IMR-90 (cell line): Measurements from ENCODE around the gene CHRM3.

Experiments
- BHLHE40 ChIP-seq: fragments of 150-350 bp; IDR thresholded peaks from 2 replicates; pipeline ENCODE4 v1.6.1; 2016; ENCODE audit warnings: mild to moderate bottlenecking, low read depth, low read length
- CEBPB ChIP-seq: IDR thresholded peaks from 2 replicates; pipeline ENCODE4 v1.6.1; 2012; ENCODE audit warnings: low read depth, low read length, improper control_type of control experiment
- CTCF ChIP-seq: conservative IDR thresholded peaks from 2 replicates; pipeline ENCODE4 v1.5.1; 2012; ENCODE audit warnings: mild to moderate bottlenecking, low read depth, low read length, improper control_type of control experiment
- MAFK ChIP-seq: IDR thresholded peaks from 2 replicates; pipeline ENCODE4 v1.6.1; 2012; ENCODE audit warnings: low read depth, low read length, improper control_type of control experiment
- MXI1 ChIP-seq: IDR thresholded peaks from 2 replicates; pipeline ENCODE4 v1.6.1; 2012; ENCODE audit warnings: low read depth, mild to moderate bottlenecking, low read length, moderate library complexity, borderline replicate concordance
- POLR2A ChIP-seq: IDR thresholded peaks from 2 replicates; pipeline ENCODE4 v1.6.1; 2012; ENCODE audit warnings: mild to moderate bottlenecking, low read depth, low read length
- RAD21 ChIP-seq: IDR thresholded peaks from 2 replicates; pipeline ENCODE4 v1.6.1; 2012; ENCODE audit warnings: low read length, improper control_type of control experiment
- RCOR1 ChIP-seq: IDR thresholded peaks from 2 replicates; pipeline ENCODE4 v1.6.1; 2012; ENCODE audit warnings: mild to moderate bottlenecking, low read length, improper control_type of control experiment; ENCODE audit not compliant: insufficient replicate concordance
- USF2 ChIP-seq: fragments of 150-350 bp; IDR thresholded peaks from 2 replicates; pipeline ENCODE4 v1.6.1; 2017; ENCODE audit warnings: mild to moderate bottlenecking, antibody characterized with exemption, low read length, low read depth

- TF ChIP-seq RCOR1 = no peak
- no peak for TF ChIP-seq POLR2A
- no peak for TF ChIP-seq CTCF
- no peak for TF ChIP-seq RAD21
- TF ChIP-seq CEBPB = no peak
- TF ChIP-seq MAFK = no peak
- TF ChIP-seq USF2 = no peak
- no peak for TF ChIP-seq BHLHE40
- TF ChIP-seq MXI1 = no peak
Observed at GRCh38 chr1:239353536-239353935, 32.8 kb upstream of the CHRM3 start.
